Lung (tissue), 12 donors: ENCODE data around the gene SCML1. TPM values are rescaled to one million over a fixed set of nuclear protein-coding genes. Genes with fewer than 3 reads are reported as not detected.

Experiments
- ATAC-seq: fragments of 200-7000 bp; cut with Tn5 transposase; one replicate; pipeline ENCODE4 v1.9.1; 2020; ENCODE audit warnings: moderate number of reproducible peaks; ENCODE audit not compliant: insufficient read depth, low FRiP score
- DNase-seq, 3 donors: peaks; one replicate each; pipeline ENCODE4 v3.0.0-alpha.2; 2013 to 2017
- H3K27ac ChIP-seq, 2 donors: one replicate each; pipeline ENCODE4 v1.5.1; 2013; ENCODE audit warnings: mild to moderate bottlenecking in 2 of 2, moderate library complexity in 2 of 2, control low read depth in 1 of 2, inconsistent platforms in 1 of 2, low read depth in 1 of 2, low read length in 1 of 2
- H3K27me3 ChIP-seq, 3 donors: one replicate each; pipeline ENCODE4 v1.5.1; 2013; ENCODE audit warnings: low read length in 2 of 3; ENCODE audit not compliant: control insufficient read depth in 3 of 3, insufficient read depth in 3 of 3
- H3K36me3 ChIP-seq, 4 donors: one replicate each; pipeline ENCODE4 v1.5.1; 2013; ENCODE audit warnings: low read length in 4 of 4, mild to moderate bottlenecking in 1 of 4, moderate library complexity in 1 of 4; ENCODE audit not compliant: control insufficient read depth in 4 of 4, insufficient read depth in 4 of 4
- H3K4me1 ChIP-seq, 5 donors: one replicate each; pipeline ENCODE4 v1.5.1; 2013; ENCODE audit warnings: low read length in 5 of 5, mild to moderate bottlenecking in 2 of 5, moderate library complexity in 1 of 5; ENCODE audit not compliant: control insufficient read depth in 5 of 5, insufficient read depth in 5 of 5
- H3K4me3 ChIP-seq: one replicate; pipeline ENCODE4 v1.5.1; 2013; ENCODE audit warnings: mild to moderate bottlenecking, control low read depth, moderate library complexity
- H3K9ac ChIP-seq, 2 donors: one replicate each; pipeline ENCODE4 v1.5.1; 2013; ENCODE audit warnings: low read length in 2 of 2, control low read depth in 1 of 2; ENCODE audit not compliant: insufficient read depth in 1 of 2
- H3K9me3 ChIP-seq, 4 donors: one replicate each; pipeline ENCODE4 v1.5.1; 2013; ENCODE audit warnings: low read length in 3 of 4, mild to moderate bottlenecking in 1 of 4, moderate library complexity in 1 of 4; ENCODE audit not compliant: control insufficient read depth in 4 of 4, insufficient read depth in 3 of 4
- CTCF ChIP-seq: IDR thresholded peaks from 2 replicates; pipeline ENCODE4 v1.5.1; 2012; ENCODE audit warnings: mild to moderate bottlenecking; ENCODE audit errors: control extremely low read depth, extremely low read depth
- WGBS, 2 donors: extraction: QIAGEN DNeasy Blood & Tissue Kit; methylation state at CpG; one replicate each; pipeline ENCODE4 v1.1.7; 2013; 5-methylcytosine and 5-hydroxymethylcytosine counted together
- polyA plus RNA-seq, 2 donors: library from polyadenylated mRNA; stranded (reverse); fragments of 200-250 nt; gene quantifications; one replicate each; pipeline ENCODE4 v1.2.1, GENCODE V29; 2013
- total RNA-seq, 2 donors: library from RNA; depleted of rRNA in 1 of 2; stranded (reverse); fragments of >200 nt in 1 of 2; gene quantifications; one replicate each; pipeline ENCODE4 v1.2.1, GENCODE V29; 2014 to 2021
- donor health status: control.
- donor health status: control.
- donor health status: Bipolar disorder and iron deficiency.
- donor health status: healthy.
- donor health status: DM: yes; HTN: yes; CAD: no.

SCML1 gene
- total and polyA plus RNA-seq, 4 donors, result 6.5 to 30.8 (median 14.5) TPM

GRCh38 chrX:17713288-17713687 is 24.0 kb upstream of the SCML1 start:
- Histone ChIP-seq H3K9me3 (no peaks in the 10 kb centered on the region), H3K4me1 (no peaks in the 10 kb centered on the region), H3K9ac (no peak overlapping the region), H3K27me3 (peaks cover 0 to 43% (median 20%) of the 10 kb centered on the region in 3 donors), H3K4me3 (no peak overlapping the region), H3K36me3 (no peaks in the 10 kb centered on the region), H3K27ac (no peak overlapping the region)
- DNase-seq (no peak), ATAC-seq (no peak)
- TF ChIP-seq CTCF, result no peak
- 40 to 47% methylated on average over 2 of the region's 2 CpGs for WGBS, 2 donors

GRCh38 chrX:17718649-17719165 is 18.6 kb upstream of the SCML1 start:
- peaks cover 0 to 56% (median 25%) of the 10 kb centered on the region in 3 donors for H3K27me3 ChIP-seq
- ATAC-seq (no peak), DNase-seq (no peak)
- no peaks in the 10 kb centered on the region for H3K9me3 ChIP-seq
- H3K4me3 ChIP-seq, result no peak overlapping the region
- H3K27ac ChIP-seq, result no peak overlapping the region
- no peaks in the 10 kb centered on the region for H3K4me1 ChIP-seq
- no peak overlapping the region for H3K9ac ChIP-seq
- no peak for TF ChIP-seq CTCF
- no peaks in the 10 kb centered on the region for H3K36me3 ChIP-seq

- Histone ChIP-seq H3K36me3 (no peaks in the 10 kb centered on the region), H3K9ac (no peak overlapping the region), H3K27ac (no peak overlapping the region), H3K4me1 (no peaks in the 10 kb centered on the region), H3K4me3 (no peak overlapping the region), H3K9me3 (no peaks in the 10 kb centered on the region), H3K27me3 (peaks cover 0 to 55% (median 22%) of the 10 kb centered on the region in 3 donors)
- TF ChIP-seq CTCF, result no peak
- WGBS, 2 donors, result 64 to 83% methylated on average over 6 of the region's 6 CpGs
- no peak for DNase-seq
- ATAC-seq, result no peak
Measured at GRCh38 chrX:17719711-17720110, 17.6 kb upstream of the SCML1 start.

- WGBS, 2 donors, result 70 to 89% methylated on average over 4 of the region's 4 CpGs
Measured at GRCh38 chrX:17721715-17722114, 15.6 kb upstream of the SCML1 start.

More at GRCh38 chrX:17721715-17722114, 15.6 kb upstream of the SCML1 start:
- H3K9ac ChIP-seq, result no peak overlapping the region
- no peaks in the 10 kb centered on the region for H3K9me3 ChIP-seq
- peaks cover 0 to 50% (median 17%) of the 10 kb centered on the region in 3 donors for H3K27me3 ChIP-seq
- no peak for DNase-seq
- H3K4me3 ChIP-seq, result no peak overlapping the region
- no peak overlapping the region for H3K27ac ChIP-seq
- no peaks in the 10 kb centered on the region for H3K4me1 ChIP-seq
- ATAC-seq, result no peak
- no peak for TF ChIP-seq CTCF
- H3K36me3 ChIP-seq, result no peaks in the 10 kb centered on the region
